Measurements from ENCODE around the gene MYO1E.
"Not testable (repeated sequence)": the region's sequence is repeated elsewhere in the genome, so short reads cannot be mapped to it uniquely, and the experiment has no call there.

Gene MYO1E

GRCh38 chr15:59282515-59283337 is 89.9 kb downstream of the MYO1E start:
- Mint-ChIP-seq H3K27me3 (no peaks in the 10 kb centered on the region), H3K9me3 (no peaks in the 10 kb centered on the region), H3K4me1 (peaks cover 5% of the 10 kb centered on the region), H3K4me3 (no peak overlapping the region), H3K27ac (peak overlapping the region in 1 of 2 donors; percentile 31)
- ATAC-seq = no peak
- no peak for DNase-seq

GRCh38 chr15:59281699-59282098 is 91.0 kb downstream of the MYO1E start:
- Mint-ChIP-seq H3K9me3 (no peaks in the 10 kb centered on the region), H3K27ac (no peak overlapping the region), H3K4me3 (no peak overlapping the region), H3K4me1 (peaks cover 8% of the 10 kb centered on the region), H3K27me3 (no peaks in the 10 kb centered on the region)
- no peak for DNase-seq
- no peak for ATAC-seq

- DNase-seq (no peak), ATAC-seq (no peak)
- Mint-ChIP-seq H3K27ac (no peak overlapping the region), H3K4me3 (no peak overlapping the region), H3K27me3 (no peaks in the 10 kb centered on the region), H3K4me1 (peaks cover 12% of the 10 kb centered on the region), H3K9me3 (no peaks in the 10 kb centered on the region)
Measured at GRCh38 chr15:59280855-59281254, 91.8 kb downstream of the MYO1E start.

GRCh38 chr15:59280292-59280691 is 92.4 kb downstream of the MYO1E start:
- H3K4me1 Mint-ChIP-seq = peaks cover 12% of the 10 kb centered on the region
- not testable (repeated sequence) for H3K27me3 Mint-ChIP-seq, ATAC-seq, H3K27ac Mint-ChIP-seq, H3K9me3 Mint-ChIP-seq, H3K4me3 Mint-ChIP-seq, DNase-seq

GRCh38 chr15:59279023-59279422 is 93.6 kb downstream of the MYO1E start:
- Mint-ChIP-seq H3K9me3 (no peaks in the 10 kb centered on the region), H3K27ac (no peak overlapping the region), H3K4me1 (peaks cover 21% of the 10 kb centered on the region), H3K27me3 (peaks cover 8% of the 10 kb centered on the region), H3K4me3 (no peak overlapping the region)
- ATAC-seq (no peak), DNase-seq (no peak)

GRCh38 chr15:59278120-59278519 is 94.6 kb downstream of the MYO1E start:
- H3K27ac Mint-ChIP-seq = no peak overlapping the region
- peaks cover 30% of the 10 kb centered on the region for H3K4me1 Mint-ChIP-seq
- H3K27me3 Mint-ChIP-seq = peaks cover 8% of the 10 kb centered on the region
- H3K9me3 Mint-ChIP-seq = no peaks in the 10 kb centered on the region
- H3K4me3 Mint-ChIP-seq = no peak overlapping the region
- DNase-seq (no peak), ATAC-seq (no peak)

GRCh38 chr15:59276225-59277178 is 96.2 kb downstream of the MYO1E start:
- DNase-seq = no peak
- Mint-ChIP-seq H3K27me3 (peaks cover 8% of the 10 kb centered on the region), H3K4me1 (peaks cover 29% of the 10 kb centered on the region), H3K9me3 (no peaks in the 10 kb centered on the region), H3K4me3 (no peak overlapping the region), H3K27ac (no peak overlapping the region)
- no peak for ATAC-seq

- H3K4me1 Mint-ChIP-seq = peaks cover 29% of the 10 kb centered on the region
- ATAC-seq (no peak), DNase-seq (no peak)
- H3K27ac Mint-ChIP-seq = no peak overlapping the region
- H3K9me3 Mint-ChIP-seq = no peaks in the 10 kb centered on the region
- H3K27me3 Mint-ChIP-seq = peaks cover 8% of the 10 kb centered on the region
- H3K4me3 Mint-ChIP-seq = peak overlapping the region in 1 of 2 donors; percentile 3
Measured at GRCh38 chr15:59274126-59274970, 98.3 kb downstream of the MYO1E start.

GRCh38 chr15:59273234-59273633 is 99.4 kb downstream of the MYO1E start:
- H3K27ac Mint-ChIP-seq = peak overlapping the region in 1 of 2 donors; percentile 35

GRCh38 chr15:59271595-59272201 is 101.0 kb downstream of the MYO1E start:
- H3K9me3 Mint-ChIP-seq = no peaks in the 10 kb centered on the region
- DNase-seq (no peak), ATAC-seq (no peak)
- H3K4me3 Mint-ChIP-seq = no peak overlapping the region
- H3K4me1 Mint-ChIP-seq = peaks cover 26% of the 10 kb centered on the region
- H3K27ac Mint-ChIP-seq = no peak overlapping the region
- peaks cover 8% of the 10 kb centered on the region for H3K27me3 Mint-ChIP-seq

More at GRCh38 chr15:59273234-59273633, 99.4 kb downstream of the MYO1E start:
- Mint-ChIP-seq H3K9me3 (no peaks in the 10 kb centered on the region), H3K4me1 (peaks cover 29% of the 10 kb centered on the region), H3K27me3 (peaks cover 8% of the 10 kb centered on the region), H3K4me3 (no peak overlapping the region)
- ATAC-seq = no peak
- DNase-seq = no peak

- ATAC-seq = no peak
- Mint-ChIP-seq H3K27ac (no peak overlapping the region), H3K9me3 (no peaks in the 10 kb centered on the region), H3K27me3 (no peaks in the 10 kb centered on the region), H3K4me1 (peaks cover 12% of the 10 kb centered on the region), H3K4me3 (no peak overlapping the region)
- no peak for DNase-seq
Measured at GRCh38 chr15:59268852-59269407, 103.7 kb downstream of the MYO1E start.

- H3K4me3 Mint-ChIP-seq = no peak overlapping the region
- H3K27ac Mint-ChIP-seq = no peak overlapping the region
- ATAC-seq (peak; percentile 50), DNase-seq (no peak)
- H3K4me1 Mint-ChIP-seq = peaks cover 6% of the 10 kb centered on the region
- no peaks in the 10 kb centered on the region for H3K9me3 Mint-ChIP-seq
- no peaks in the 10 kb centered on the region for H3K27me3 Mint-ChIP-seq
Measured at GRCh38 chr15:59268168-59268851, 104.4 kb downstream of the MYO1E start.

- ATAC-seq = no peak
- Mint-ChIP-seq H3K27ac (no peak overlapping the region), H3K4me1 (no peaks in the 10 kb centered on the region), H3K27me3 (no peaks in the 10 kb centered on the region), H3K4me3 (no peak overlapping the region), H3K9me3 (no peaks in the 10 kb centered on the region)
- no peak for DNase-seq
Measured at GRCh38 chr15:59266028-59266427, 106.6 kb downstream of the MYO1E start.

- no peak overlapping the region for H3K27ac Mint-ChIP-seq
- no peaks in the 10 kb centered on the region for H3K9me3 Mint-ChIP-seq
- ATAC-seq = no peak
- no peak overlapping the region for H3K4me3 Mint-ChIP-seq
- DNase-seq = no peak
- H3K4me1 Mint-ChIP-seq = peaks cover 30% of the 10 kb centered on the region
- H3K27me3 Mint-ChIP-seq = no peaks in the 10 kb centered on the region
Measured at GRCh38 chr15:59262316-59262715, 110.4 kb downstream of the MYO1E start.
